ENCODE measurements around the gene RAX2.

Gene RAX2

DNA sequence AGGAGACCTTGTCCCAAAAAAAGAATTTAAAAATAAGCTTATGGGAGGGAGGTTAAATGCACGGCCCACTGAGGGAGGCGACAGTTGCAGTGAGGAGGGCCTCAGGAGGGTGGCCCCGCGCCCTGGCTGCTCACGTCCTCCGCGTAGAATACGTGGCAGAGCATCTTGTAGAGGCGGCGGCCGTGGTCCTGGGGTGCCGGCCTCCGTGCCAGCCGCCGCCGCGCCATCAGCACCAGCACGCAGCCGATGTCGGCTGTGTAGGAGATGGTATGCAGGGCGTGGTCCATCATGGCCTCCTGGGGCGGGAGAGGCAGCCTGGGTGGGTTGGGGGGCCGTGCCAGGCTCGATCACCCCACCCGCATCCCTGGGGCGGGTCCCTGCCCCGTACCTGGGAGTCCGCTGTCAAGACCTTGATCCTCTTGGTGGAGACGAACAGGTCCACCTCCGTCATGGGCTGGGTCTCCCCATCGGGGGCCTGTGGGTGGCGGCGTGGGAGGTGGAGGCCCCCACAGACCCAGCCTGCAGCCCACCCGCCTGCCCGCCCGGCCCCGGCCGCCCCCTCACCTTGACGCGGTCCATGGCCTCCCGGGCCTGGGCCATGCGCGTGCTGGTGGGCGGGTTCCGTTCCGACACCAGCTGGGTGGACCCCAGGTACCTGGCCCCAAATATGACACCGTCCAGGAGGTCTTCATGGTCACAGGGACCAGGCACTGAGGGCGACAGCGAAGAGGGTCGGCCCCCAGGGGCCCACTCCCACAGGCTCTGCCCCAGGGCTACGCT, 18.2 kb downstream of the RAX2 start:
- TF ChIP-seq JUND (IDR thresholded peaks at IDR 0.05; ENCODE audit: low read depth) = no peak
- in situ Hi-C loops (cut with HindIII; ENCODE audit: low pct_unique_long_range_greater_than_20kb, low sequenced_read_pairs) = no loop called here
- no peak for DNase-seq (ENCODE audit: low read depth in 1 of 2, low spot score in 1 of 2)

DNA sequence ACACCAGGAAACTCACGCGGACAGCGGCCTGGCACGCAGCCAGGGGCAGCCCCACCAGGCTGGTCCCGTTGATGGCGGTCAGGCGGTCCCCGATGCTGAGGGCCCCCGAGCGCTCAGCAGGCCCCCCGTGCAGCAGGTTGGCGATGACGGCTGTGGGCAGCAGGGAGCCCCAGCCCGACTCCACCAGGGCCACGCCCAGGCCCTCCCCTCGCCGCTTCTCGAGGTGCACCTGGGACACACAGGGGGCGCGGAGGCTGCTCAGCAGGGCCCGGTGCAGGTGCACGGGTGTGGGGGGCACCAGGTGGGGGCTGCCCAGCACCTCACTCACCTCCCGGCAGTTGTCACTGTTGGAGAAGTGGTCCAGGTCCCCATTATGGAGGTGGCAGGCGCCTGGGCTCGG, 19.5 kb downstream of the RAX2 start:
- no peak for DNase-seq (ENCODE audit: low read depth in 1 of 2, low spot score in 1 of 2)
- TF ChIP-seq JUND (IDR thresholded peaks at IDR 0.05; ENCODE audit: low read depth) = no peak

DNA sequence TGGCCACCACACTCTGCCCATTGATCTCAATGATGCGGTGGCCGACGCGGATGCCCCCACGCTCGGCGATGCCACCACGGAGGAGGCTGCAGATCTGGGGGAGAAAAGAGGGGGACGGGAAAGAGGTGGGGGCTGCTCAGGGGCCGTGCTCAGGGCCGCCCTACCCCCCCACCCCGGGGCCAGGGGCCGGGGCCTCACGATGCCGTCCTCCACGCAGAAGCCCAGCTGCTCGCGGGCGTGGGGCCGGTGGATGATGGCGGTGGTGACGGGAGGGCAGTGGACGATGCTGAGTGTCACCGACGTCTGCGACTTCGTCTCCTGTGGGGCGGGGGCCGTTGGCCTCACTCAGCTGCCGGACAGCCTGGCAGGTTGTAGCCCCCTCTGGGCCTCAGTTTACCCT, 20.8 kb downstream of the RAX2 start:
- in situ Hi-C loops (cut with HindIII; ENCODE audit: low pct_unique_long_range_greater_than_20kb, low sequenced_read_pairs) = no loop called here
- no peak for DNase-seq (ENCODE audit: low read depth in 1 of 2, low spot score in 1 of 2)
- TF ChIP-seq JUND (IDR thresholded peaks at IDR 0.05; ENCODE audit: low read depth) = no peak

More for the DNA sequence above, 19.5 kb downstream of the RAX2 start:
- in situ Hi-C loops (cut with HindIII; ENCODE audit: low pct_unique_long_range_greater_than_20kb, low sequenced_read_pairs) = no loop called here

DNA sequence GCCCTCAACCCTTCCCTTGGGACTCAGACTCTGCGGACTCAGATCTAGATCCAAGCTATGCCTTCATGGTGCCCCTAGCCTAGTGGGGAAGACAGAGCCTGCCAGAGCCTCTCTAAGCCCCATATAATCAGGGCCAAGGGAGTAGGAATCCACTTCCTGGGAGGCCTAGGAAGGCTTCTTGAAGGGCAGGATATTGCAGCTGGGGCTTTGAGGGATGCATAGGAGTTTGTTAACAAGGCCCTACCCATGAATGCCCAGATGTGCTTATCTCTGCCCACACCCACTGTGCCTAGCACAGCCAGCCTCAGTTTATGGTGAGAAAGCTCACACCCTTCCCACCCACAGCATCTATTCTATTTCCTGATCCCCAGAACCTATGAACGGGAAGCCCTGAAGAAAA, 21.8 kb downstream of the RAX2 start:
- no peak for TF ChIP-seq JUND (IDR thresholded peaks at IDR 0.05; ENCODE audit: low read depth)
- DNase-seq (ENCODE audit: low read depth in 1 of 2, low spot score in 1 of 2) = no peak
- in situ Hi-C loops (cut with HindIII; ENCODE audit: low pct_unique_long_range_greater_than_20kb, low sequenced_read_pairs) = no loop called here

DNA sequence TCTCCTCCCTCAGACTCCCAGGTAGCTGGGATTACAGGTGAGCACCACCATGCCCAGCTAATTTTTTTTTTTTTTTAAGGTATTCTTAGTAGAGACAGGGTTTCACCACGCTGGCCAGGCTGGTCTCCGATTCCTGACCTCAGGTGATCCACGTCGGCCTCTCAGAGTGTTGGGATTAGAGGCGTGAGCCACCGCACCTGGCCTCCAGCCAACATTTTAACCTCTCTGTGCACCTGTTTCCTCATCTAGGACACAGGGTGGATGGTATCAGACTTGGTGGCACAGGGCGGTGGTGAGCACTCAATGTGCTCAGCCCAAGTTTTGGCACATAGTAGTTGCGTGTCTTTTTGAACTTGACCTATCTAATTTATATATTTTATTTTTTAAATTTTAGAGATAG, 23.1 kb downstream of the RAX2 start:
- no peak for DNase-seq (ENCODE audit: low read depth in 1 of 2, low spot score in 1 of 2)
- in situ Hi-C loops (cut with HindIII; ENCODE audit: low pct_unique_long_range_greater_than_20kb, low sequenced_read_pairs) = no loop called here
- TF ChIP-seq JUND (IDR thresholded peaks at IDR 0.05; ENCODE audit: low read depth) = no peak

DNA sequence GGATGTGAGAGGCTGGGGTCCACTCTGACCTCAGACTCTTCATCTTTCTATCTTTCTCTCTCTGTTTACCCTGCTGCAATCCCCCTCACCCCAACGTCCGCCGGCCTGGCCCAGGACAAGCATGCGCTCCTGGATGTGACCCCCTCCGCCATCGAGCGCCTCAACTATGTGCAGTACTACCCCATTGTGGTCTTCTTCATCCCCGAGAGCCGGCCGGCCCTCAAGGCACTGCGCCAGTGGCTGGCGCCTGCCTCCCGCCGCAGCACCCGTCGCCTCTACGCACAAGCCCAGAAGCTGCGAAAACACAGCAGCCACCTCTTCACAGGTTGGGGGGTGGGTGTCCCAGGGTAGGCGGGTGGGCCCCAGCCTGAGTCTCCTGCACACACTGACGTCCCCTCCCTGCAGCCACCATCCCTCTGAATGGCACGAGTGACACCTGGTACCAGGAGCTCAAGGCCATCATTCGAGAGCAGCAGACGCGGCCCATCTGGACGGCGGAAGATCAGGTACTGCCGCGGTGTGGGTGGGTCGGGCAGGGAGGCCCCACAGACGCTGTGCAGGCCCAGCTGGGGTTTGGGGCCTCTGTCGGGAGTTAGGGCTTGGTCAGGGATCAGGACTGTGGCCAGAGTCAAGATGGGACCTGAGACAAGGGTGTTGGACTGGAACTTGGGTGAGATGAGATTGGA, 25.5 kb downstream of the RAX2 start:
- DNase-seq (ENCODE audit: low read depth in 1 of 2, low spot score in 1 of 2) = no peak
- in situ Hi-C loops (cut with HindIII; ENCODE audit: low pct_unique_long_range_greater_than_20kb, low sequenced_read_pairs) = no loop called here
- no peak for TF ChIP-seq JUND (IDR thresholded peaks at IDR 0.05; ENCODE audit: low read depth)

DNA sequence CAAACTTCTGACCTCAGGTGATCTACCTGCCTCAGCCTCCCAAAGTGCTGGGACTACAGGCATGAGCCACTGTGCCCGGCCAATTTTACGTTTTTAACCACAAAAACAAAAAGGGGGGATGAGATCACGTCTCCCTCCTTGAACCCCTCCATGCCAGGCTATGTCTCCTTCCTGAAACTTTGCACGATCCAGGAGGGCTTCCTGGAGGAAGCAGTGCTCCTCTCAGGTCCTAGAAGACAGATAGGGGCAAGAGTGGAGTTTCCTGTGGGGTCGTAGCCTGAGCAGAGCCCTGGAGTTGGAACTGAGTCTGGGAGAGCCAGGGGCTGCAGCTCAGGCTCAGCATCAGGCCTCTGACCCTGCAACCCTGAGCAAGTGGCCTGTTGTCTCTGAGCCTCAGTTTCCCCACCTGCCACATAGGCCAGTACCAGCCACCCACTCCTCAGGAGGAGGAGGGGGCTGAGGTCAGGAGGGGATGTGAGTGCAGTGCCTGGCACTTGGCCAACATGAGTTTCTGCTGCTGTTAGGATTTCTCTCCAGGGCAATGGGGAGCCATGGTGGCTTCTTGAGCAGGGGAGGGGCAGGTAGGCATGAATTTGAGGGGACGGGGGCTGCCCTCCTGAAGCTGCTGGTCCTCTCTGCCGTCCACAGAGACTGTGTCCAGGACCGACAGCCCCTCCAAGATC, 26.5 kb downstream of the RAX2 start:
- in situ Hi-C loops (cut with HindIII; ENCODE audit: low pct_unique_long_range_greater_than_20kb, low sequenced_read_pairs) = no loop called here
- TF ChIP-seq JUND (IDR thresholded peaks at IDR 0.05; ENCODE audit: low read depth) = no peak
- no peak for DNase-seq (ENCODE audit: low read depth in 1 of 2, low spot score in 1 of 2)

DNA sequence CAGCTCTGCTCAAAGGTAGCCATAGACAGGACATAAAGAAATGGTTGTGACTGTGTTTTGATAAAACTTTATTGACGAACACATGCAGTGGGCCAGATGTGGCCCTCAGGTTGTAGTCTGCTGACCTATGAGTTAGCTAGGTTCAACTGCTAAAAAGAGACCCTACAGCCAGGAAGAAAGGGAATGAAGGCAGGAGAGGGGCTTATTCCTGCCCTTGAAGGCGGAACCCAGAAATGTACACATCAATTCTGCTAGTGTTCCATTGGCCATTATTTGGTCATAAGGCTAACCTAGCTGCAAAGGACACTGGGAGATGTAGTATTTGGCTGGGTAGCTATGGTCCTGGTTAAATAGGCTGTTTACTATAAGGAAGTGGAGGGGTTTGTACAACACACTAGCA, 28.5 kb downstream of the RAX2 start:
- DNase-seq (ENCODE audit: low read depth in 1 of 2, low spot score in 1 of 2) = no peak
- in situ Hi-C loops (cut with HindIII; ENCODE audit: low pct_unique_long_range_greater_than_20kb, low sequenced_read_pairs) = no loop called here
- TF ChIP-seq JUND (IDR thresholded peaks at IDR 0.05; ENCODE audit: low read depth) = no peak

DNA sequence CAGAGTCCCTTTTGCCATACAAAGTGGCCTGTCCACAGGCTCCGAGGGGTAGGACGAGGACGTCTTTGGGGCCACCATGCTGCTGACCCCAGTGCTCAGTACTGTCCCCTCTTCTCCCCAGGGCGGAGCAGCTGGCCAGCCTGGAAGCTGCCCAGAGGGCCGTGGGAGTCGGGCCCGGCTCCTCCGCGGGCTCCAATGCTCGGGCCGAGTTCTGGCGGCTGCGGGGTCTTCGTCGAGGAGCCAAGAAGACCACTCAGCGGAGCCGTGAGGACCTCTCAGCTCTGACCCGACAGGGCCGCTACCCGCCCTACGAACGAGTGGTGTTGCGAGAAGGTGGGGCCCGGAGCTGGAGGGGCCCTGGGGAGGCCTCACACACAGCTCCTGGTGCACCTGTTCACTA, 31.6 kb downstream of the RAX2 start:
- in situ Hi-C loops (cut with HindIII; ENCODE audit: low pct_unique_long_range_greater_than_20kb, low sequenced_read_pairs) = no loop called here
- no peak for DNase-seq (ENCODE audit: low read depth in 1 of 2, low spot score in 1 of 2)
- TF ChIP-seq JUND (IDR thresholded peaks at IDR 0.05; ENCODE audit: low read depth) = no peak

DNA sequence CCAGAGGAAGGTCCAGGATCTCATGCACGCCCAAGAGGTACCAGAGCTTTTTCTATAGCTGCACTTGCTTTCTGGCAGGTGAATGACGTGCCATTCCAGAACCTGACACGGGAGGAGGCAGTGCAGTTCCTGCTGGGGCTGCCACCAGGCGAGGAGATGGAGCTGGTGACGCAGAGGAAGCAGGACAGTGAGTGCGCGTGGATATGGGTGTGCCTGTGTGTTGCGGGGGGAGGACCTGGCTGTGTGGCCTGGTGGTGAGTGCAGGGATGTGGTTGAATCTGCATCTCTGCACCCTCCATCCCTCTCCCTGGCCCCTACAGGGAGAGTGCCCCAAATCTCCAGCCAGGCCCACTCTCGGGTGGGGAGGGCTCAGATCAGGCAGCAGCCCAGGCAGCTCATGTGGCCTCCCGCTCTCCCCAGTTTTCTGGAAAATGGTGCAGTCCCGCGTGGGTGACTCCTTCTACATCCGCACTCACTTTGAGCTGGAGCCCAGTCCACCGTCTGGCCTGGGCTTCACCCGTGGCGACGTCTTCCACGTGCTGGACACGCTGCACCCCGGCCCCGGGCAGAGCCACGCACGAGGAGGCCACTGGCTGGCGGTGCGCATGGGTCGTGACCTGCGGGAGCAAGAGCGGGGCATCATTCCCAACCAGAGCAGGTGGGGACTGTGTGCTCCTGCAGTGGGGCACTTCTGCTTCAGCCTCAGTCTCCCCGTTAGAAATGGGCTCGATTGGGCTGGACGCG, 33.4 kb downstream of the RAX2 start:
- no peak for DNase-seq (ENCODE audit: low read depth in 1 of 2, low spot score in 1 of 2)
- in situ Hi-C loops (cut with HindIII; ENCODE audit: low pct_unique_long_range_greater_than_20kb, low sequenced_read_pairs) = no loop called here
- TF ChIP-seq JUND (IDR thresholded peaks at IDR 0.05; ENCODE audit: low read depth) = no peak

DNA sequence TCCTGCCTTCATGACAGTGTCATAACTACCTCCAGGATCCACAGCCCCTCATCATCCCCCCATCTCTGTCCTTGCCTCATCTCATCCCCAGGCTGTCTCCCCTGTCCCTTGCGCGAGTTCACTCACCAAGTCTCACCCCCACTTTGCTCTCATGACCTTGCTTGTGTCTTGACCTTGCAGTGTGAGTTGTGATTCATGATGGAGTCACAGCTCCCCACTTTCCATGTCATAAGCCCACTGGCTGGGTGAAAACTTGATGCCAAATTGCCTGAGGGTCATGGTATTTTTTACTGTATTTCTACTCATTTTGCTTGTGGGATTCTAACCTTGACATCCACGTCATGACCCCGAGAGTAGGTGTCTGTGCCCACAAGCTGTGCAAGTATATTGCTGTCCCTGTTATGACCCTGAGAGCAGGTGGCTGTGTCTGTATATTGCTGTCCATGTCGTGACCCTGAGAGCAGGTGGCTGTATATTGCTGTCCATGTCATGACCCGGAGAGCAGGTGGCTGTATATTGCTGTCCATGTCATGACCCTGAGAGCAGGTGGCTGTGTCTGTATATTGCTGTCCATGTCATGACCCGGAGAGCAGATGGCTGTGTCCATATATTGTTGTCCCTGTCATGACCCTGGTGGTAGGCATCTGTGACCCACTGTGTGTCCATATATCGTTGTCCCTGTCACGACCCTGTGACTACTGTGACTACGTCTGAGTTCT, 34.4 kb downstream of the RAX2 start:
- DNase-seq (ENCODE audit: low read depth in 1 of 2, low spot score in 1 of 2) = no peak
- in situ Hi-C loops (cut with HindIII; ENCODE audit: low pct_unique_long_range_greater_than_20kb, low sequenced_read_pairs) = no loop called here
- no peak for TF ChIP-seq JUND (IDR thresholded peaks at IDR 0.05; ENCODE audit: low read depth)

DNA sequence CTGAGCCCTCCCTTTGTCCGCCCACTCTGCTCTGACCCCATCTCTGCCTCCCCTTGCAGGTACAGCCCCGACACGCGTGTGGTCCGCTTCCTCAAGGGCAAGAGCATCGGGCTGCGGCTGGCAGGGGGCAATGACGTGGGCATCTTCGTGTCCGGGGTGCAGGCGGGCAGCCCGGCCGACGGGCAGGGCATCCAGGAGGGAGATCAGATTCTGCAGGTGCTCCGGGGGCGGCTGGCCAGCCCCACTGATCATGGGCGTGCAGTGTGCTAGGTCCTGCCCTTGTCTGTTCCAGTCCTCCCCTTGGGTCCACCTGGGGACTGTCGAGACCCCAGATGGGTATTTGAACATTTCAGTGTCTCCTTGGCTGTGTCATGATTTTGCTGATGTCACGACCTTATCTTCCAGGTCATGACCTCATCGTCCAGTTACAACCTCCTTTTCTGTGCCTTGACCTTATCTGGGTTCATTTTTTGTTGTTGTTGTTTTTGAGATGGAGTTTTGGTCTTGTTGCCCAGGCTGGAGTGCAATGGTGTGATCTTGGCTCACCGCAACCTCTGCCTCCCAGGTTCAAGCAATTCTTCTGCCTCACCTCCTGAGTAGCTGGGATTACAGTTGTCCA, 35.8 kb downstream of the RAX2 start:
- no peak for DNase-seq (ENCODE audit: low read depth in 1 of 2, low spot score in 1 of 2)
- in situ Hi-C loops (cut with HindIII; ENCODE audit: low pct_unique_long_range_greater_than_20kb, low sequenced_read_pairs) = no loop called here
- TF ChIP-seq JUND (IDR thresholded peaks at IDR 0.05; ENCODE audit: low read depth) = no peak
